NCI-H2196 (cell line): ENCODE results near the gene NUP88.
A peak's percentile ranks its signal among the peaks of the same experiment; 100 is the strongest.

Experiments
- DNase-seq: peaks from one replicate; lab custom pipeline; 2025; ENCODE audit not compliant: unreplicated experiment; lab: John Stamatoyannopoulos, UW

The NUP88 gene

GRCh38 chr17:5419959-5420653 is 644 bp upstream of the NUP88 start, which contains the start of gene RPAIN:
Gene RPAIN, plus strand, starts transcription at chr17:5420182. Its CDS starts 29 bp downstream, at chr17:5420211.
- DNase-seq: peak; percentile 77

GRCh38 chr17:5418858-5419355 is 555 bp downstream of the NUP88 start:
- DNase-seq: peak; percentile 14

- DNase-seq: no peak
Measured at GRCh38 chr17:5416901-5417300, 2.6 kb downstream of the NUP88 start.

- no peak for DNase-seq
Measured at GRCh38 chr17:5413682-5414081, 5.8 kb downstream of the NUP88 start.

- no peak for DNase-seq
Measured at GRCh38 chr17:5410594-5411272, 8.7 kb downstream of the NUP88 start.

GRCh38 chr17:5408186-5408585 is 11.3 kb downstream of the NUP88 start:
- DNase-seq: no peak

- DNase-seq: no peak
Measured at GRCh38 chr17:5405400-5405799, 14.1 kb downstream of the NUP88 start.

- DNase-seq: no peak
Measured at GRCh38 chr17:5399767-5400166, 19.7 kb downstream of the NUP88 start.

- DNase-seq: no peak
Measured at GRCh38 chr17:5396612-5397011, 22.9 kb downstream of the NUP88 start.

GRCh38 chr17:5391678-5392077 is 27.8 kb downstream of the NUP88 start:
- DNase-seq: no peak

- no peak for DNase-seq
Measured at GRCh38 chr17:5381542-5381941, 37.9 kb downstream of the NUP88 start.

- no peak for DNase-seq
Measured at GRCh38 chr17:5380491-5381135, 38.8 kb downstream of the NUP88 start.

- DNase-seq: no peak
Measured at GRCh38 chr17:5379351-5380107, 39.9 kb downstream of the NUP88 start.

GRCh38 chr17:5378566-5379207 is 40.8 kb downstream of the NUP88 start:
- no peak for DNase-seq

- no peak for DNase-seq
Measured at GRCh38 chr17:5373112-5373511, 46.4 kb downstream of the NUP88 start.

GRCh38 chr17:5370411-5370810 is 49.1 kb downstream of the NUP88 start:
- DNase-seq: no peak

- no peak for DNase-seq
Measured at GRCh38 chr17:5365831-5366230, 53.6 kb downstream of the NUP88 start.

GRCh38 chr17:5364696-5365095 is 54.8 kb downstream of the NUP88 start:
- no peak for DNase-seq

GRCh38 chr17:5364156-5364555 is 55.3 kb downstream of the NUP88 start:
- no peak for DNase-seq

GRCh38 chr17:5362162-5362811 is 57.2 kb downstream of the NUP88 start:
- no peak for DNase-seq
